ENCODE data around the gene KBTBD13.

The KBTBD13 gene

DNA sequence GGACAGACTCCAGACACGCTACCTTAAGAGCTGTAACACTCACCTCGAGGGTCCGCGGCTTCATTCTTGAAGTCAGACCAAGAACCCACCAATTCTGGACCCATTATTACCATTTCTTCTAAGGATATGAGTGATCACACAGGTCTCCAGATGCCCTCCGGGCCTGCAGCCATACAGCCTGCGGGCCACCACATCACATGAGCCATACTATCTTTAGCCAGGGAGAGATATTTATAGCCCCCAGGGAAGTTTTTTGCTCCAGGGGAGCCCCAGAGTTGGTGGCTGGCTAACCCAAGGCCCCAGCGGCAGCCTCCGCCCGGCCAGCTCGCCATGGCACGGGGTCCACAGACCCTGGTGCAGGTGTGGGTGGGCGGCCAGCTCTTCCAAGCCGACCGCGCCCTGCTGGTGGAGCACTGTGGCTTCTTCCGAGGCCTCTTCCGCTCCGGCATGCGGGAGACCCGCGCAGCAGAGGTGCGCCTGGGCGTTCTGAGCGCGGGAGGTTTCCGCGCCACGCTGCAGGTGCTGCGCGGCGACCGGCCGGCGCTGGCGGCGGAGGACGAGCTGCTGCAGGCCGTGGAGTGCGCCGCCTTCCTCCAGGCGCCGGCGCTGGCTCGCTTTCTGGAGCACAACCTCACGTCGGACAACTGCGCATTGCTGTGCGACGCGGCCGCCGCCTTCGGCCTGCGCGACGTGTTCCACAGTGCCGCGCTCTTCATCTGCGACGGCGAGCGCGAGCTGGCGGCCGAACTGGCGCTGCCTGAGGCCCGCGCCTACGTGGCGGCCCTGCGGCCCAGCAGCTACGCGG lies at the start of gene KBTBD13:
KBTBD13 (plus strand) TSS at position 261 of the 805 bp plus-strand sequence; CDS start at position 331, 70 bp downstream.
- Histone ChIP-seq H3K27me3 (ENCODE audit: insufficient read depth, low read length, poor library complexity, severe bottlenecking) (no peaks in the 10 kb centered on the region), H3K4me1 (ENCODE audit: insufficient read depth, low read length, poor library complexity, severe bottlenecking) (peaks cover 27% of the 10 kb centered on the region), H2AFZ (ENCODE audit: low read length) (no peak within 1 kb of the TSS), H3K9me2 (replicated peaks; ENCODE audit: low read depth, low read length) (no peaks in the 10 kb centered on the region), H3K4me2 (ENCODE audit: low read depth, low read length, poor library complexity, severe bottlenecking) (peak within 1 kb of the TSS; percentile 70), H3K9ac (ENCODE audit: low read depth, low read length, poor library complexity, severe bottlenecking) (peak within 1 kb of the TSS; percentile 63), H3F3A (ENCODE audit: low read depth) (no peaks in the 10 kb centered on the region), H3K79me2 (ENCODE audit: insufficient read depth, low read length) (no peaks in the 10 kb centered on the region), H3K36me3 (ENCODE audit: insufficient read depth, low read length) (no peaks in the 10 kb centered on the region), H3K4me3 (ENCODE audit: low read length, poor library complexity, severe bottlenecking) (peak within 1 kb of the TSS; percentile 46), H3K9me3 (ENCODE audit: insufficient read depth, low read depth, low read length) (no peaks in the 10 kb centered on the region), H4K20me1 (ENCODE audit: insufficient read depth, low read length, poor library complexity, severe bottlenecking) (no peaks in the 10 kb centered on the region)
- TF ChIP-seq EZH2phosphoT487 (IDR thresholded peaks at IDR 0.05; ENCODE audit: borderline replicate concordance) = no peak
- TF ChIP-seq, protein P1, sequence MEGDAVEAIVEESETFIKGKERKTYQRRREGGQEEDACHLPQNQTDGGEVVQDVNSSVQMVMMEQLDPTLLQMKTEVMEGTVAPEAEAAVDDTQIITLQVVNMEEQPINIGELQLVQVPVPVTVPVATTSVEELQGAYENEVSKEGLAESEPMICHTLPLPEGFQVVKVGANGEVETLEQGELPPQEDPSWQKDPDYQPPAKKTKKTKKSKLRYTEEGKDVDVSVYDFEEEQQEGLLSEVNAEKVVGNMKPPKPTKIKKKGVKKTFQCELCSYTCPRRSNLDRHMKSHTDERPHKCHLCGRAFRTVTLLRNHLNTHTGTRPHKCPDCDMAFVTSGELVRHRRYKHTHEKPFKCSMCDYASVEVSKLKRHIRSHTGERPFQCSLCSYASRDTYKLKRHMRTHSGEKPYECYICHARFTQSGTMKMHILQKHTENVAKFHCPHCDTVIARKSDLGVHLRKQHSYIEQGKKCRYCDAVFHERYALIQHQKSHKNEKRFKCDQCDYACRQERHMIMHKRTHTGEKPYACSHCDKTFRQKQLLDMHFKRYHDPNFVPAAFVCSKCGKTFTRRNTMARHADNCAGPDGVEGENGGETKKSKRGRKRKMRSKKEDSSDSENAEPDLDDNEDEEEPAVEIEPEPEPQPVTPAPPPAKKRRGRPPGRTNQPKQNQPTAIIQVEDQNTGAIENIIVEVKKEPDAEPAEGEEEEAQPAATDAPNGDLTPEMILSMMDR (conservative IDR thresholded peaks at IDR 0.05; ENCODE audit: low read length) = no peak

DNA sequence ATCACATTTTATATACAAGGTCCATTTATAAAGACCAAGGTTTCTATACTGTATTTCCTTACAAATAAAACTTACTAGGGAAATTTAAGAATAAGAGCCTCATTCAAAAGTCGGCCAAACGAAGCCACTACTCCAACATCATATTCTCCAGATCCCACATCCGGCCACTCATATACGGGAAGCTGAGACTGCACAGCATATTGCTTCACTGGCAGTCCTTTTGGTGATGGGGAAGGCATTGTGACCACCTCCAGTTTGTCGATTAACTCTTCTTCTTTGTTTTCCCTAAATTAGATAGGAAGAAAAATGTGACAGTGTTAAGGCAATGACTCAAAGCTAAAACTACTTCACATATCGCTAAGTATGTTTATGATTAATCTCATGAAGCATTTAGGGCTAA lies 49.8 kb upstream of the KBTBD13 start:
- TF ChIP-seq, protein P1 (conservative IDR thresholded peaks at IDR 0.05; ENCODE audit: low read length) = no peak
- TF ChIP-seq EZH2phosphoT487 (IDR thresholded peaks at IDR 0.05; ENCODE audit: borderline replicate concordance) = no peak
- H3K36me3 ChIP-seq (ENCODE audit: insufficient read depth, low read length) = no peaks in the 10 kb centered on the region
- H3K4me2 ChIP-seq (ENCODE audit: low read depth, low read length, poor library complexity, severe bottlenecking) = no peak overlapping the region
- H4K20me1 ChIP-seq (ENCODE audit: insufficient read depth, low read length, poor library complexity, severe bottlenecking) = no peaks in the 10 kb centered on the region
- no peaks in the 10 kb centered on the region for H3K27me3 ChIP-seq (ENCODE audit: insufficient read depth, low read length, poor library complexity, severe bottlenecking)
- no peaks in the 10 kb centered on the region for H3K9me2 ChIP-seq (replicated peaks; ENCODE audit: low read depth, low read length)
- peaks cover 20% of the 10 kb centered on the region for H3K79me2 ChIP-seq (ENCODE audit: insufficient read depth, low read length)
- no peak overlapping the region for H3K9ac ChIP-seq (ENCODE audit: low read depth, low read length, poor library complexity, severe bottlenecking)
- H3K4me1 ChIP-seq (ENCODE audit: insufficient read depth, low read length, poor library complexity, severe bottlenecking) = peaks cover 14% of the 10 kb centered on the region
- H3K9me3 ChIP-seq (ENCODE audit: insufficient read depth, low read depth, low read length) = no peaks in the 10 kb centered on the region
- H3F3A ChIP-seq (ENCODE audit: low read depth) = peaks cover 4% of the 10 kb centered on the region; the same call in 1 of the 2 replicates
- no peak overlapping the region for H3K4me3 ChIP-seq (ENCODE audit: low read length, poor library complexity, severe bottlenecking)
- no peak overlapping the region for H2AFZ ChIP-seq (ENCODE audit: low read length)

DNA sequence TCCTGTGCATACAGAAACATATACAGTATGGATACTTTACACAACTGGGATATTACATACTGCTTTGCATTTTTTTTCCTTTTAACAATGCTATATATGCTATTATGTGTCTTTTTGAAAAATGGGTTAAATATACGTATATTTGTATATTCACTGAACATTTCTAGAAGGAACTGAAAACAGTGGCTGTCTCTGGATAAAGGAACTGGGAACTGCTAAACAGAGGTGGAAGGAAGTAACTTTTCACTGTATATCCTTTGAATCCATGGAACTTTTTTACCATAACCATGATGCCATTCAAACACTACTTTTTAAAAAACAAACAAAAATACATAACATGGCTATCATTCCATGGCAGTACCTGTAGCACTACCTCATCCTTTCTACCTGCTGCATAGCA lies 49.0 kb upstream of the KBTBD13 start:
- H3K4me2 ChIP-seq (ENCODE audit: low read depth, low read length, poor library complexity, severe bottlenecking) = peak overlapping the region; percentile 81
- no peaks in the 10 kb centered on the region for H3K36me3 ChIP-seq (ENCODE audit: insufficient read depth, low read length)
- H3K9ac ChIP-seq (ENCODE audit: low read depth, low read length, poor library complexity, severe bottlenecking) = peak overlapping the region; percentile 82

More for the DNA sequence above, 49.0 kb upstream of the KBTBD13 start:
- no peaks in the 10 kb centered on the region for H4K20me1 ChIP-seq (ENCODE audit: insufficient read depth, low read length, poor library complexity, severe bottlenecking)
- H3K27me3 ChIP-seq (ENCODE audit: insufficient read depth, low read length, poor library complexity, severe bottlenecking) = no peaks in the 10 kb centered on the region
- H2AFZ ChIP-seq (ENCODE audit: low read length) = no peak overlapping the region
- H3K9me2 ChIP-seq (replicated peaks; ENCODE audit: low read depth, low read length) = no peaks in the 10 kb centered on the region
- H3K4me3 ChIP-seq (ENCODE audit: low read length, poor library complexity, severe bottlenecking) = peak overlapping the region; percentile 86
- TF ChIP-seq, protein P1 (conservative IDR thresholded peaks at IDR 0.05; ENCODE audit: low read length) = no peak
- no peak for TF ChIP-seq EZH2phosphoT487 (IDR thresholded peaks at IDR 0.05; ENCODE audit: borderline replicate concordance)
- peaks cover 20% of the 10 kb centered on the region for H3K79me2 ChIP-seq (ENCODE audit: insufficient read depth, low read length)
- peaks cover 4% of the 10 kb centered on the region; the same call in 1 of the 2 replicates for H3F3A ChIP-seq (ENCODE audit: low read depth)
- peaks cover 14% of the 10 kb centered on the region for H3K4me1 ChIP-seq (ENCODE audit: insufficient read depth, low read length, poor library complexity, severe bottlenecking)
- H3K9me3 ChIP-seq (ENCODE audit: insufficient read depth, low read depth, low read length) = no peaks in the 10 kb centered on the region
